Activated CD8-positive, alpha-beta T cell treated with anti-CD3 and anti-CD28 coated beads for 36 hours (primary cell): ENCODE data around the gene WDR1. TPM values are rescaled to one million over a fixed set of nuclear protein-coding genes. Genes with fewer than 3 reads are reported as not detected.

Experiments
- ATAC-seq: fragments of 200-7000 bp; cut with Tn5 transposase; one replicate; pipeline ENCODE4 v1.10.0; 2021; ENCODE audit warnings: mild to moderate bottlenecking, moderate library complexity
- CTCF ChIA-PET: fragments of 350-600 bp; sonication (Branson Sonifier 250); formaldehyde crosslinking; loops from one replicate; lab custom pipeline; 2021; ENCODE audit warnings: antibody characterized with exemption; lab: Charles Lee
- POLR2A ChIA-PET: fragments of 350-600 bp; sonication (Branson Sonifier 250); formaldehyde crosslinking; loops from one replicate; lab custom pipeline; 2021; ENCODE audit warnings: antibody characterized with exemption; lab: Charles Lee
- DNase-seq: peaks from one replicate; pipeline ENCODE4 v3.0.0-alpha.2; 2020
- H3K27ac Mint-ChIP-seq: one replicate; pipeline ENCODE4 v1.8.0; 2021; ENCODE audit warnings: mild to moderate bottlenecking, mixed read lengths
- H3K27me3 Mint-ChIP-seq: one replicate; pipeline ENCODE4 v1.8.0; 2021; ENCODE audit warnings: mixed read lengths
- H3K36me3 Mint-ChIP-seq: one replicate; pipeline ENCODE4 v1.8.0; 2021; ENCODE audit warnings: low read depth, mixed read lengths
- H3K4me1 Mint-ChIP-seq: one replicate; pipeline ENCODE4 v1.8.0; 2021; ENCODE audit warnings: low read depth, mixed read lengths
- H3K4me3 Mint-ChIP-seq: one replicate; pipeline ENCODE4 v1.8.0; 2021; ENCODE audit warnings: mild to moderate bottlenecking, moderate library complexity, mixed read lengths
- H3K9me3 Mint-ChIP-seq: one replicate; pipeline ENCODE4 v1.8.0; 2021; ENCODE audit warnings: mixed read lengths
- intact Hi-C: fragments of 100-400 bp; cut with micrococcal nuclease; formaldehyde crosslinking; loops from one replicate; pipeline ENCODE4 v1.10.0; 2022
- total RNA-seq, 2 experiments: library from RNA; stranded (reverse); gene quantifications; one replicate each; pipeline ENCODE4 v1.2.3, GENCODE V29; 2021
- TF ChIP-seq, protein P1 (sequence below): fragments of 200-600 bp; IDR thresholded peaks from one replicate; pipeline ENCODE4 v1.8.0; 2022; ENCODE audit warnings: antibody characterized with exemption, mild to moderate bottlenecking

The WDR1 gene, protein sequence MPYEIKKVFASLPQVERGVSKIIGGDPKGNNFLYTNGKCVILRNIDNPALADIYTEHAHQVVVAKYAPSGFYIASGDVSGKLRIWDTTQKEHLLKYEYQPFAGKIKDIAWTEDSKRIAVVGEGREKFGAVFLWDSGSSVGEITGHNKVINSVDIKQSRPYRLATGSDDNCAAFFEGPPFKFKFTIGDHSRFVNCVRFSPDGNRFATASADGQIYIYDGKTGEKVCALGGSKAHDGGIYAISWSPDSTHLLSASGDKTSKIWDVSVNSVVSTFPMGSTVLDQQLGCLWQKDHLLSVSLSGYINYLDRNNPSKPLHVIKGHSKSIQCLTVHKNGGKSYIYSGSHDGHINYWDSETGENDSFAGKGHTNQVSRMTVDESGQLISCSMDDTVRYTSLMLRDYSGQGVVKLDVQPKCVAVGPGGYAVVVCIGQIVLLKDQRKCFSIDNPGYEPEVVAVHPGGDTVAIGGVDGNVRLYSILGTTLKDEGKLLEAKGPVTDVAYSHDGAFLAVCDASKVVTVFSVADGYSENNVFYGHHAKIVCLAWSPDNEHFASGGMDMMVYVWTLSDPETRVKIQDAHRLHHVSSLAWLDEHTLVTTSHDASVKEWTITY
- 100 to 1,000 TPM; 390 to 393 TPM for total RNA-seq

DNA sequence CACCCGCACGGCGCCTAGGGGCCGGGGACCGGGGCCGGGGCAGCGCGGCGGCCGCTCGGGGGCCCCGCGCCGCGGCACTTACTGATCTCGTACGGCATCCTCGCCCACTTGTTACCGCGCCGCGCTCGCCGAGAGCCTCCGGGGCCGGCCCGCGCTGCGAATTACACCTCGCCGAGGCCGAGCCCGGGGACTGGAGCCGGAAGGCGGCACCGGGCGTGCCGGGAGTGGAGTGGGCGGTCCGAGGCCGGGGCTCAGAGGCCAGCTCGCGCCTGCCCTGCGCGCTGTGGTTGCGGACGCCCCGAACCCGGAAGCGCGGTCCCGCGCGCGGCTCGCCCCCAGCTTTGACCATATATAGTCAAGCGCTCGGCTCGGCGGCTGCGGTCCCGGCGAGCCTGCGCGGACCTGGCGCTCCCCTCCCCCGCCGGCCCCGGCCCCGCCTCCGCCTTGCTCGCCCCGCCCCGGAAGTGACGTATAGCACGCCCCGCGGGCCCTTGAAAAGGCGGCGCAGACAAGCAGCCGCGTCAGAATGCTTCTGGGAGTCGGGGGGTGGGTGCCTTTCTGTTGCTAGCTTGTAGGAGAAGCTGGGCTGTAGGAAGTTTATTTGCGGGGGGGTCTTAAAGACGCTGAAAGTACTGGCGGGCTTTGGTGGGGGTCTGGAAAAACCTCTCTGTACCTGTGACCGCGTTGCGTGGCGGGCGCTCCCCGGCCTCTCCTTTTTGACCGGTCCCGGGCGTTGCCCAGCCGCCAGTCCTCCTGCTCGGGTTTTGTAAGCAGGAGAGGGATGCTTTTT is at the start of gene WDR1:
Gene WDR1 (minus strand): TSS at position 231 of the 790 bp plus-strand sequence. CDS start 133 bp downstream, at position 98.
- peaks cover 69% of the 10 kb centered on the region for H3K4me1 Mint-ChIP-seq
- ChIA-PET CTCF (interaction anchor here (1.2 to 2.4 kb wide), 8 partner anchors 8 to 344 kb away, joined by 3 to 16 read pairs (median 7); partner anchors contain the start of gene ZNF518B), POLR2A (interaction anchor here (0.6 to 24.9 kb wide), 13 partner anchors 10 to 340 kb away, joined by 3 to 403 read pairs (median 7); partner anchors contain the start of gene ZNF518B)
- TF ChIP-seq, protein P1, sequence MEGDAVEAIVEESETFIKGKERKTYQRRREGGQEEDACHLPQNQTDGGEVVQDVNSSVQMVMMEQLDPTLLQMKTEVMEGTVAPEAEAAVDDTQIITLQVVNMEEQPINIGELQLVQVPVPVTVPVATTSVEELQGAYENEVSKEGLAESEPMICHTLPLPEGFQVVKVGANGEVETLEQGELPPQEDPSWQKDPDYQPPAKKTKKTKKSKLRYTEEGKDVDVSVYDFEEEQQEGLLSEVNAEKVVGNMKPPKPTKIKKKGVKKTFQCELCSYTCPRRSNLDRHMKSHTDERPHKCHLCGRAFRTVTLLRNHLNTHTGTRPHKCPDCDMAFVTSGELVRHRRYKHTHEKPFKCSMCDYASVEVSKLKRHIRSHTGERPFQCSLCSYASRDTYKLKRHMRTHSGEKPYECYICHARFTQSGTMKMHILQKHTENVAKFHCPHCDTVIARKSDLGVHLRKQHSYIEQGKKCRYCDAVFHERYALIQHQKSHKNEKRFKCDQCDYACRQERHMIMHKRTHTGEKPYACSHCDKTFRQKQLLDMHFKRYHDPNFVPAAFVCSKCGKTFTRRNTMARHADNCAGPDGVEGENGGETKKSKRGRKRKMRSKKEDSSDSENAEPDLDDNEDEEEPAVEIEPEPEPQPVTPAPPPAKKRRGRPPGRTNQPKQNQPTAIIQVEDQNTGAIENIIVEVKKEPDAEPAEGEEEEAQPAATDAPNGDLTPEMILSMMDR, result no peak
- peaks cover 45% of the 10 kb centered on the region for H3K36me3 Mint-ChIP-seq
- peak; percentile 90 for DNase-seq
- H3K27me3 Mint-ChIP-seq, result no peaks in the 10 kb centered on the region
- peak within 1 kb of the TSS; percentile 97 for H3K4me3 Mint-ChIP-seq
- ATAC-seq, result peak; percentile 78
- intact Hi-C loops, result no loop called here
- H3K27ac Mint-ChIP-seq, result peak within 1 kb of the TSS; percentile 98
- H3K9me3 Mint-ChIP-seq, result no peaks in the 10 kb centered on the region

DNA sequence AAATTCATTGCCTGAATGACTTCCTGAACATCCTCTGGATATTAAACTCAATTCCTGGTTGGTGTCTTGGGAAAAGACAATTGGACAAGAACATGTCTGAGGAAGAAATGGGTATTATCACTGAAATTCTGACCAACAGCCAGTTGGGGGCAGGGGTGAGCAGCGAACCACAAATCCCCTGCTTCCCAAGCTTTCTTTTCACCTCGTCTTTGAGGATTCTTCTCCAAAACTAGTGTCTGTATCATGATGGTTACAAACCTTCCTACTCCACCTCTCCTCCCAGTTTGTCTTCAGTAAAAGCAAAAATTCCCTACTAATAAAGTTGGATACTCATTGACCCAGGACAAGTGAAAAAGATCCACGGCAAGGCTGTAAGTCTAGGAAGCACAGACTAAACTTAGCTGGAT is 48.3 kb upstream of the WDR1 start:
- intact Hi-C loops, result loop anchor here (5.0 kb wide), 1 partner anchor 382 kb away; no protein-coding TSS in a partner anchor
- ATAC-seq (no peak), DNase-seq (peak; percentile 42)
- Mint-ChIP-seq H3K27me3 (peaks cover 2% of the 10 kb centered on the region), H3K4me3 (no peak overlapping the region), H3K4me1 (peaks cover 22% of the 10 kb centered on the region), H3K36me3 (no peaks in the 10 kb centered on the region), H3K27ac (no peak overlapping the region), H3K9me3 (no peaks in the 10 kb centered on the region)
- TF ChIP-seq, protein P1, result peak; percentile 82
- POLR2A ChIA-PET, result interaction anchor here (0.9 kb wide), 1 partner anchor 62 kb away, joined by 4 read pairs; no protein-coding TSS in a partner anchor
- CTCF ChIA-PET, result interaction anchor here (0.7 to 4.1 kb wide), 22 partner anchors 10 to 374 kb away, joined by 3 to 34 read pairs (median 3); no protein-coding TSS in a partner anchor

DNA sequence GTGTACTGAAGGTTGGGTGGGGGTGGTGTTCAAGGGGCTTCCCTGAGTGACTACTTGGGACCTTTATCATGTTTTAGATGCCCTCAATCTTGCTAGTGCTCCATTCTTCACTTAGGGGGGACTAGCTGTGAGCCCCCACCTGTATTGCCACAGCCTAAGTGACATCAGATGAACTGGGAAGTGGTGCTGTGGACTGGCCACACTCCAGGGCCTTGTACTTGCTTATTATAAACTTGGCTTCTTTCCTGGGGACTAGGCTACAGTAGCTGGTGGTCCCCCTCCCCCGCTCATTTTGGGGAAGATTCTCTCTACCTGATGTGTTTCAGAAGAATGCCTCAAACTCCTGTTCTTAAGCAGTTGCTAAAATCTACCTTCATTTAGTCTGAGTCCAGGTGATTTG is 46.7 kb upstream of the WDR1 start:
- ATAC-seq (no peak), DNase-seq (no peak)
- Mint-ChIP-seq H3K27ac (no peak overlapping the region), H3K4me3 (no peak overlapping the region), H3K27me3 (no peaks in the 10 kb centered on the region), H3K36me3 (no peaks in the 10 kb centered on the region), H3K9me3 (no peaks in the 10 kb centered on the region), H3K4me1 (peaks cover 24% of the 10 kb centered on the region)
- intact Hi-C loops, result loop anchor here (5.0 kb wide), 1 partner anchor 384 kb away; no protein-coding TSS in a partner anchor
- POLR2A ChIA-PET, result no interaction called here
- TF ChIP-seq, protein P1, result no peak
- CTCF ChIA-PET, result interaction anchor here (0.8 to 4.1 kb wide), 6 partner anchors 9 to 386 kb away, joined by 3 to 34 read pairs (median 4); no protein-coding TSS in a partner anchor

DNA sequence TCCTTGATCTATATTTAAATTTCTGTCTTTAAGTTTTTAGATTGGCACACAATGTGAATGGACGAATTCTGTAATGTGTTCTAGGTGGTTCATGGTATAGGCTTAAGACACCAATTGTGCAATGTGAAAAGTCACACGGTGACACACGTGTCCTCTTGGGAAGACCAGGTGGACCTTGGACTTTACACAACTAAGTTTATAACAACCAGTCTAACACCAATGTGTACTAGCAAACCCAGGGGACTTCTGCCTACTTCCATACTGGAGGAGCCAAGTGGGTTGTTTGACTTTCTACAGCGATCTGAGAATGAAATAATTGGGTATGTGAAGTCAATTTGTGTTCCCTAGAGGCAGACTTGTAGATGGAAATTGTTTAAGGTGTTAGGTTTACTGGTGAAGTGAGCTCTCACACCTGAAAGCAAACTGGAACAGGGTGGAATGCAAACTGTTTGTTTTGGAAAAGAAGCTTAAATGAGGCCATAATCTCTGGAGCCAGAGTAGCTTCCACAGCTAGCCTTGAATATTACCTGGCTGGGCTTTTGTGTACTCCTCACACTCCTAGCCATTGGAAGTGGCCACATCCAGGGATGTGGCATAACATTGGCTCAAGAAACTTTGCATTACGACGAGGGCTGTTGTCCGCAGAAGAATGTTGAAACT is 45.9 kb upstream of the WDR1 start:
- Mint-ChIP-seq H3K4me1 (peaks cover 30% of the 10 kb centered on the region), H3K27ac (peak overlapping the region; percentile 16), H3K4me3 (no peak overlapping the region), H3K36me3 (no peaks in the 10 kb centered on the region), H3K27me3 (no peaks in the 10 kb centered on the region), H3K9me3 (no peaks in the 10 kb centered on the region)
- no peak for ATAC-seq
- TF ChIP-seq, protein P1, result no peak
- intact Hi-C loops, result loop anchor here (5.0 kb wide), 1 partner anchor 385 kb away; no protein-coding TSS in a partner anchor
- ChIA-PET CTCF (interaction anchor here (0.8 to 4.1 kb wide), 7 partner anchors 9 to 387 kb away, joined by 3 to 34 read pairs (median 4); no protein-coding TSS in a partner anchor), POLR2A (interaction anchor here (0.6 kb wide), 1 partner anchor 46 kb away, joined by 4 read pairs; the partner anchor contains the start of gene WDR1)
- no peak for DNase-seq
